HEK293T (cell line): ENCODE results near the gene SLC25A1.

Experiments
- CTCF ChIA-PET: fragments of 350-600 bp; formaldehyde crosslinking; extraction: SDS; loops from one replicate; lab custom pipeline; 2021; ENCODE audit warnings: antibody characterized with exemption, inconsistent platforms; lab: Yijun Ruan, JAX
- POLR2A ChIA-PET: fragments of 350-600 bp; formaldehyde crosslinking; extraction: SDS; loops from one replicate; lab custom pipeline; 2020; ENCODE audit warnings: antibody characterized with exemption, inconsistent platforms; lab: Yijun Ruan, JAX
- DNase-seq: peaks from one replicate; pipeline ENCODE4 v3.0.0; 2012; ENCODE audit warnings: mixed read lengths; ENCODE audit errors: extremely low spot score
- ARNT ChIP-seq: fragments of 450-650 bp; IDR thresholded peaks from 2 replicates; pipeline ENCODE4 v1.6.1; 2017; ENCODE audit warnings: mild to moderate bottlenecking
- BHLHE40 ChIP-seq: fragments of 450-650 bp; IDR thresholded peaks from 2 replicates; pipeline ENCODE4 v1.6.1; 2016; ENCODE audit warnings: mild to moderate bottlenecking, moderate library complexity, borderline replicate concordance
- CTBP1 ChIP-seq: fragments of 450-650 bp; IDR thresholded peaks from 2 replicates; pipeline ENCODE4 v1.6.1; 2016; ENCODE audit warnings: borderline replicate concordance
- ELF4 ChIP-seq: fragments of 450-650 bp; IDR thresholded peaks from 2 replicates; pipeline ENCODE4 v1.6.1; 2017; ENCODE audit warnings: antibody characterized with exemption
- FOXA1 ChIP-seq: fragments of 450-650 bp; IDR thresholded peaks from 2 replicates; pipeline ENCODE4 v1.6.1; 2016; ENCODE audit warnings: mild to moderate bottlenecking
- FOXK2 ChIP-seq: fragments of 450-650 bp; IDR thresholded peaks from 2 replicates; pipeline ENCODE4 v1.6.1; 2016; ENCODE audit warnings: mild to moderate bottlenecking
- FOXM1 ChIP-seq: fragments of 450-650 bp; IDR thresholded peaks from 2 replicates; pipeline ENCODE4 v1.6.1; 2017; ENCODE audit warnings: mild to moderate bottlenecking, borderline replicate concordance
- HDGF ChIP-seq: fragments of 450-650 bp; IDR thresholded peaks from 2 replicates; pipeline ENCODE4 v1.6.1; 2017; ENCODE audit warnings: antibody characterized with exemption, borderline replicate concordance
- L3MBTL2 ChIP-seq: fragments of 450-650 bp; conservative IDR thresholded peaks from 2 replicates; pipeline ENCODE4 v1.6.1; 2016; ENCODE audit warnings: mild to moderate bottlenecking
- LEF1 ChIP-seq: fragments of 450-650 bp; IDR thresholded peaks from 2 replicates; pipeline ENCODE4 v1.6.1; 2017; ENCODE audit warnings: mild to moderate bottlenecking, borderline replicate concordance
- NFRKB ChIP-seq: fragments of 450-650 bp; IDR thresholded peaks from 2 replicates; pipeline ENCODE4 v1.6.1; 2016; ENCODE audit warnings: mild to moderate bottlenecking, moderate library complexity
- PKNOX1 ChIP-seq: fragments of 450-650 bp; IDR thresholded peaks from 2 replicates; pipeline ENCODE4 v1.6.1; 2016
- SP1 ChIP-seq: fragments of 450-650 bp; IDR thresholded peaks from 2 replicates; pipeline ENCODE4 v1.6.1; 2017
- SUZ12 ChIP-seq: fragments of 450-650 bp; IDR thresholded peaks from 2 replicates; pipeline ENCODE4 v1.6.1; 2016; ENCODE audit warnings: mild to moderate bottlenecking
- TARDBP ChIP-seq: fragments of 450-650 bp; IDR thresholded peaks from 2 replicates; pipeline ENCODE4 v1.6.1; 2016
- ZNF384 ChIP-seq: fragments of 450-650 bp; IDR thresholded peaks from 2 replicates; pipeline ENCODE4 v1.6.1; 2016

The SLC25A1 gene

DNA sequence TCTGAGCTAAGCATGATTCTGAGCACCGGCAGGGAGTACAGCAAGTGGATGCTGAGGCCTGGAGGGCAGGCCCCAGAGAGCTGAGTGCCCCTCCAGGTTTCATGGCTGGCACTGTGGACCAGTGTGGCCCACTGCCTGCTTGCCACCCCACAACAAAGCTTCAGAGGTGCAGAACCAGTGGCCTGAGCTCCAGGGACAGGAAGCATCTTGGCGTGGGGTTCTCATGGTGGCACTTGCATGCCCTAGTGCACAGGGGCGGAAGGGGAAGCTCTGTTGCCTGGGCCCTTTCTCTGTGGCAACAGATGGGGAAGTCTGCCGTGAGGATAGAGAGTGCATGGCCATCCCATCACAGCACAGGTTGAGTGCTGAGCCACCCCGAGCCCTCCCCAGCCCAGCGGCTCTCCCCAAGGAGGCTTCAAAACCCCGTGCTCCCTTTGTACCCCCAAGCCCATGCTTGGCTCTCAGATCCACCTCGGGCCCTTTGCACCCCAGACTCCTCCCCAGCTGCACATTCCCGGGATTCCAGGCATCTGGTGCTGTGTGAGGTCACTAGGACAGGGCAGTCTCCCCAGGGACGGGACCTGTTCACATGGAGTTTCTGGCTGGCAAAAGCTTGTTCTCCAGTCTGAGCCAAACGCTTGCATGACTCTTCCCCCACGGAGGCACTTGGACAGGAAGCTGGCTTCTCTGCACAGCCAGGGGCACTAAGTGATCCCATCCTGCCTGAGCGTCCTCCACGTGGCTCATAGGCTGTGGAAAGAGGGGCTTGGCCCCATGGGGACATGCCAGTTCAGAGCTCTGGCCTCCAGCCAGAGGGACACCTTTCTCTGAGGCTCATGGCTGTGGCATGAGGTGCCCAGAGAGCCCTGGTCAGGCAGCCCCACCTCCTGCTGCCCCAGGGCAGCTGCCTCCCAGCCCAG, 4.2 kb downstream of the SLC25A1 start:
- TF ChIP-seq FOXM1 = no peak
- TF ChIP-seq L3MBTL2 = 0 out of 2 replicates have a peak, but pooled peaks have one; percentile 14
- no peak for DNase-seq
- ChIA-PET POLR2A (interaction anchor here (0.7 to 1.7 kb wide), 3 partner anchors 8 to 268 kb away, joined by 3 to 6 read pairs (median 3); partner anchors contain the start of genes DGCR2 and DGCR6), CTCF (no interaction called here)

- TF ChIP-seq TARDBP (no peak), ELF4 (0 out of 2 replicates have a peak, but pooled peaks have one; percentile 12), BHLHE40 (no peak)
- DNase-seq = no peak
- ChIA-PET POLR2A (interaction anchor here (0.8 to 1.7 kb wide), 3 partner anchors 9 to 267 kb away, joined by 3 to 6 read pairs (median 3); partner anchors contain the start of gene DGCR6), CTCF (interaction anchor here (0.8 kb wide), 1 partner anchor 29 kb away, joined by 3 read pairs; the partner anchor contains the start of gene ESS2)
Measured at GRCh38 chr22:19173047-19174035, 5.2 kb downstream of the SLC25A1 start.

DNA sequence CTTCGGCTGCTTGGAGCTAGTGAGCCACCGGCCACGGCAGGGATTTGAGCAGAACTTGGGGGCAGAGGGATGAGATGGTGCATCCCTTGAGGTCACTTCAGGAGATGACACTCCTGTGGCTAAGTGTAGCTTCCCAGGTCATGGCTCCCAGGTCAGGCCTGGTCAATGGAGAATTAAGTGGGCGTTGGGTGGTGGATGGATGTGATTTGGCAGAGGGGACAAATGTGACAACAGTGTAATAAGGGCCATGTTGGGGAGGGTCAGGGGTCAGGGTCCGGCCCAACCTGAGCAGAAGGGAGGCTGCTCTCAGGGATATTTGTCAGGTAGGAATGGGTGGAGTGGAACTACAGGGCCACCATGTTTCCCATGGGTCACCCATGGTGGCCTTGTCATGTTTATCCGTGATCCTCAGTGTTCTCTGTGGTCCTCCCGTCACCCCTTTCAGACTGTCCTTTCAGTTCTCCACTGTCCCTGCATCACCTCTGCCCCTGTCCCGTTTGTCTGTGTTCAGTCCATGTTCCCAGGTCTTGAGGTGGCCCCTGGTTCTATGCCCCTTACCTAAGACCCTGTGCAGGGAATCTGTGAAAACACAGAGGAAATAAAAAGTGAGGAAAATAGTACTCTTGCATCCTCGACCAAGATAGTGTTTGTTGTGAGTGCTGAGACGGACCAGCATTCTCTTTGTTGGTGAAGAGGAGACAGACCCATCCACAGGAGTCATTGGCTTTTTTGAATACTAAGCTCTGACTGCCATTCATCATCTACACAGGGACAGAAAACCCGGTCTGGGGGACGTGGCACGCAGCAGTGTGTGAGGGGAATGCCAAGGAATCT, 6.1 kb downstream of the SLC25A1 start:
- POLR2A ChIA-PET = interaction anchor here (0.8 kb wide), 1 partner anchor 35 kb away, joined by 3 read pairs; no protein-coding TSS in a partner anchor
- no peak for TF ChIP-seq SUZ12
- TF ChIP-seq HDGF = peak; percentile 24; the same call in 1 of the 2 replicates
- no peak for TF ChIP-seq NFRKB
- no peak for TF ChIP-seq LEF1
- no peak for TF ChIP-seq ZNF384
- no peak for TF ChIP-seq SP1
- no peak for TF ChIP-seq FOXM1
- CTCF ChIA-PET = interaction anchor here (0.8 kb wide), 1 partner anchor 28 kb away, joined by 3 read pairs; the partner anchor contains the start of gene ESS2
- DNase-seq = no peak

- ChIA-PET CTCF (no interaction called here), POLR2A (interaction anchor here (0.9 to 1.3 kb wide), 2 partner anchors 23 to 25 kb away, joined by 3 to 7 read pairs; partner anchors contain the start of gene ESS2)
- DNase-seq = no peak
- TF ChIP-seq HDGF = no peak
- TF ChIP-seq ZNF384 = no peak
- no peak for TF ChIP-seq CTBP1
- TF ChIP-seq BHLHE40 = no peak
- TF ChIP-seq SP1 = no peak
- no peak for TF ChIP-seq TARDBP
- no peak for TF ChIP-seq FOXA1
- TF ChIP-seq PKNOX1 = no peak
- TF ChIP-seq NFRKB = no peak
- TF ChIP-seq LEF1 = no peak
- no peak for TF ChIP-seq ARNT
- no peak for TF ChIP-seq L3MBTL2
- no peak for TF ChIP-seq ELF4
- no peak for TF ChIP-seq FOXM1
- no peak for TF ChIP-seq SUZ12
Measured at GRCh38 chr22:19169947-19170318, 8.6 kb downstream of the SLC25A1 start.

DNA sequence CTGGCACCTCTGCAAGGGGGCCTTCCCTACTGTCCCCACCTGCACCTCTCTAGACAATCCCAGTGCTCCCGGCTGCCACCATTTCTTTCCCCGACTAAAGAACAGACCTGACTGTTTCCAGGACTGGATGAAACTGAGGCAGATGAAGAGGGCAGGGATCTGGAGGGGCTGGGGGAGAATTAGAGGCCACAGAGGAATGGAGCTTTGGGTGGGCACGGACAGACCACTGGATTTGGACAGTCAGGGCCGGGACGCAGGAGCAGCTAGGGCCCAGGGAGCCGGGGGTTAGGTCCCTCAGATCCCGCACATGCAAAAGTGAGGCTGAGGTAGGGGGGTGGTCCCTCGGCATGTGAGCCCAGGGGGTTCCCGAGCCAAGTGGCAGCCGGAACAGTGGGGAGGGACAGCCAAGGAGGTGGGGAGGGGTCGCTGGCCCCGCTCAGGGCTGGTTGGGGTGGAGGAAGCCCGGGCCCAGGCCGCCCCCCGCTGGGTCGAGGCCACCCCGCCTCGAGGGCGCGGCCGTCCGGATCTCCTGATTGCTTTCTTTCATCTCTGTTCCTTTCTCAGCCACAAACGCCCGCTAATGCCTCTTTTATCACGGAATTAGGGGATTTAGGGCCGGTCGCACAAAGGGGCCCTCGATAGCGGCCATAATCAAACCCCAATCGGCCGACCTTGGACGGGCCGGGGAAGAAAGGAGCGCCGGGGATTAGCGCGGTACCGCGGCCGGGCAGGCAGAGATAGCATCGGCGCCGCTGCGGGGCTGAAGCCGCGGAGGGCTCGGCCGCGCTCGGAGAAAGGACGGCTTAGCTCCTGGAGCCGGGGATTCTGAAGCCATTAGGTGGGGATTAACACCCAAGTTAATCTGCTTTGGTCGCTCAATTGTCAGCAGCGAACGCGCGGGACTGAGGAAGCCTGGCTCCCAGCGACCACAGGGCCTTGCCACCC, 9.3 kb downstream of the SLC25A1 start:
- ChIA-PET POLR2A (interaction anchor here (0.9 to 1.3 kb wide), 3 partner anchors 22 to 25 kb away, joined by 3 to 8 read pairs (median 7); partner anchors contain the start of gene ESS2), CTCF (interaction anchor here (0.5 kb wide), 1 partner anchor 37 kb away, joined by 3 read pairs; no protein-coding TSS in a partner anchor)
- no peak for TF ChIP-seq FOXK2
- no peak for TF ChIP-seq L3MBTL2
- TF ChIP-seq HDGF = no peak
- no peak for TF ChIP-seq CTBP1
- no peak for TF ChIP-seq NFRKB
- TF ChIP-seq BHLHE40 = no peak
- no peak for TF ChIP-seq FOXM1
- no peak for TF ChIP-seq ELF4
- TF ChIP-seq SUZ12 = no peak
- DNase-seq = no peak
